GM21825 (cell line): ENCODE measurements around the gene RPS6KA1.
"Not testable (repeated sequence)": the region's sequence is repeated elsewhere in the genome, so short reads cannot be mapped to it uniquely, and the experiment has no call there.

Experiments
- ATAC-seq: cut with Tn5 transposase; IDR thresholded peaks from one replicate; pipeline ENCODE4 v1.9.1; 2021; ENCODE audit warnings: mild to moderate bottlenecking, moderate library complexity; ENCODE audit not compliant: unreplicated experiment

RPS6KA1 gene

DNA sequence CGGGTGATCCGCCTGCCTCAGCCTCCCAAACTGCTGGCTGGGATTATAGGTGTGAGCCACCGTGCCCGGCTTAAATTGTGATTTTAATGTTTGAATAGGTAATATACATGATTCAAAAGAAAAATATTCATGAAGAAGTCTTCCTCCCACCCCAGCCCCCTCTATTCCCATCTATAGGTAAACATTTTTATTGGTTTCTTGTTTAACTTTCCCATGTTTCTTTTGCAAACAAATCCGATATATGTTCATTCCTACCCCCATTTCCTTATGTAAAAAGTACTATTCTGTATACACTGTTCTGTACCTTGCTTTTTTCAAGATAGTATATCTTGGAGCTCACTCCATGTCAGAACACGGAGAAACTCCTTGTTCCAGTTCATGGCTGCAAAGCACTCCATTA, 23.2 kb downstream of the RPS6KA1 start:
- ATAC-seq: no peak

DNA sequence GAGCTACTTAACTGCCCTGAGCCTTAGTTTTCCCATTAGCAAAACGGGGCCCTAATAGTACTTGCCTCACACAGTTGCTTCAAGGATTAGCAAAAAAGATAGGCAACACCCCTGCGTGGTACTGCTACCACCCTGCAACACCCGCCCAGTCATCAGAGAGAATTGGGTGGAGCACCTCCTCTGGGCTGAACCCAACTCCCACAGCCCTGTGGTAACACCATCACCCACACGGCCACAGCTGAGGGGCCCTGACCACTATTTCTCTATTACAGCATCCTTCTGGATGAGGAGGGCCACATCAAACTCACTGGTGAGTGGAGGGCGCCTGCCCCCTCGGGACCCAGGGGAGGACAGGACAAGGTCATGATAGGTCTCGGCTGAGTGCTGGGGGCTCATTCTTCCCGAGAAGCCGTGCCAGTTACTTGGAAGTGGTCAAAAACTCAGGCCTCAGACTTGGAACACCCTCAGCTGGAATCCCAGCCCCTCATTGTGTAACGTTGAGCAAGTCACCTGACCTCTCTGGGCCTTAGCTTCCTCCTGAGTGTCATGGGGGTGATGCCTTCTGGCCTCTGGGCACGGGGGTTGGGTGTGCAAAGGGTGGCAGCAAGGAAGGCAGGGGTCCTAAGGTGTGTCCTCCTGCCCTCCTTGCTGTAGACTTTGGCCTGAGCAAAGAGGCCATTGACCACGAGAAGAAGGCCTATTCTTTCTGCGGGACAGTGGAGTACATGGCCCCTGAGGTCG, 24.6 kb downstream of the RPS6KA1 start:
- no peak for ATAC-seq

GRCh38 chr1:26554781-26555180, 25.2 kb downstream of the RPS6KA1 start:
- no peak for ATAC-seq

DNA sequence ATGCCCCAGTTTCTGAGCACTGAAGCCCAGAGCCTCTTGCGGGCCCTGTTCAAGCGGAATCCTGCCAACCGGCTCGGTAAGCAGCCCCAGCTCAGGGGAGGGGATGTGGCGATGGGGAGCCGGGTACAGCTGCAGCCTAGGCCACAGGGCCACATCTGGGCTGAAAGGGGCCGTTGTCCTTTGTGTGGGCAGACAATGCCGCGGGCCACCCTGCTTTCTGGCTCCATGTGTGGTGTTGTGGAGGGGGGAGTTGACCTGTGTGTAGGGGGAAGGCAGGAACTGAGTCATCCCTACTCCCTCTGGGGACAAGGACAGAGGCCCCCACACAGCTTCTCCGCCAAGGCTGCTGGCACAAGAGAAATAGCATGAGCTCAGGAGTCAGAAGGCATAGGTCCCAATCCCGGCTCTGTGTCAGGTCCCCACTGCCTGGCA, 26.0 kb downstream of the RPS6KA1 start:
- ATAC-seq: no peak

DNA sequence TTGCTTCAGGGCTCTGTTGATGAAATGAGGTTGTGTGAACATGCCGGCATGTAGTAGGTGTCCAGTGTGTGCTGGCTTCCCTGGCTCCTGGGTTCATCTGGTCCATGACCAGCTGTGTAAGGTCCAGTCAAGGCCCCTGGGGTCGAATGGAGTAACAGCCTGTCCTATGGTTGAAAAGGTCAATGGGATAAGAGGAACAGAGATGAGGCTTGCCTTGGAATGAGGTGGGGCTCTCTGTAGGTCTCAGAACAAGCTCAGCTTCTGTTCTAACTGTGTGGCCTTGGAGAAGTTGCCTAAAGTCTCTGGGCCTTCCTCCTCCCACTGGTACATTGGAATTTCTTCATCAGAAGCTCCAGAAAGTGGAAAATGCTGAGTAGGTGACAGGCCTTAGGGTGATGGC, 26.6 kb downstream of the RPS6KA1 start:
- no peak for ATAC-seq

DNA sequence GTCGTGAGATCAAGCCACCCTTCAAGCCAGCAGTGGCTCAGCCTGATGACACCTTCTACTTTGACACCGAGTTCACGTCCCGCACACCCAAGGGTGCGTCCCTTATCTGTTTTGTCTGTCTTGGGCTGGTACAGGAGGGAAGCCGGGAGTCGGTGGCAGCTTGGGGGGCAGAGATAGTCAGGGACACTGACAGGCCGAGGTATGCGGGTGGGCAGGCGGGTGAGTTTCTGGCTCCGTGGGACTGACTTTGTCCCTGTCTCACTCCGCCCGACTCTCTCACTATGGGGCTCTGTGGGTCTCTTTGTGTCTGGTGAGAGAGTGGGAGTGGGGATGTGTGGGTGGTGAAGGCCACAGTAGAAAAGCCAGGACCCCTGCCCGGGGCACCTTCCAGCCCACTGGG, 27.4 kb downstream of the RPS6KA1 start:
- ATAC-seq: no peak

DNA sequence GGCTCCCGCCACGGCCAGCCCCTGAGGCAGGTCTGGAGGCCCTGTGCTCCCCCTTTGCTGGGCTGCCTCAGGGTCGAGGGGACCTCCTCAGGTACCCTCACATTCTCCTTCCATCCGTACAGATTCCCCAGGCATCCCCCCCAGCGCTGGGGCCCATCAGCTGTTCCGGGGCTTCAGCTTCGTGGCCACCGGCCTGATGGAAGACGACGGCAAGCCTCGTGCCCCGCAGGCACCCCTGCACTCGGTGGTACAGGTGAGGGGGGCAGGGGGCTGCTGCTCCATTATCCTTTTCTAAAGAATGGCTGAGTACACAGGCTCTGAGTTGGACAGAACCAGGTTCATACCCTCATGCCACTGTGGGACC, 29.1 kb downstream of the RPS6KA1 start:
- ATAC-seq: no peak

DNA sequence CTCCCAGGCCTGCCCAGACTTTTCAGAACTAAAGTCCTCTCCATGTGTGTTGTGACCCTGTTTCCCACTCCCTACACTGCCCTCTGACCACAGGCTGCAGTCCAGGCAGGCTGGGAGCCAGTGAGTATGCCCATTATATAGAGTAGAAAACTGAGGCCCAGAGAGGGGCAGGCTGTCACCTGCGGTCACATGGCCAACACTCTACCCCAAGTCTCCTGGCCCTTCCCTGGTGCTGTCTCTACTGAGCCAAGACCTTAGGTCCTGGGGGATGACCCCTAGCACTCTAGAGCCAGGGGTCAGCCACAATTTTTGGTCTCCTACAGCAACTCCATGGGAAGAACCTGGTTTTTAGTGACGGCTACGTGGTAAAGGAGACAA, 30.8 kb downstream of the RPS6KA1 start:
- no peak for ATAC-seq

DNA sequence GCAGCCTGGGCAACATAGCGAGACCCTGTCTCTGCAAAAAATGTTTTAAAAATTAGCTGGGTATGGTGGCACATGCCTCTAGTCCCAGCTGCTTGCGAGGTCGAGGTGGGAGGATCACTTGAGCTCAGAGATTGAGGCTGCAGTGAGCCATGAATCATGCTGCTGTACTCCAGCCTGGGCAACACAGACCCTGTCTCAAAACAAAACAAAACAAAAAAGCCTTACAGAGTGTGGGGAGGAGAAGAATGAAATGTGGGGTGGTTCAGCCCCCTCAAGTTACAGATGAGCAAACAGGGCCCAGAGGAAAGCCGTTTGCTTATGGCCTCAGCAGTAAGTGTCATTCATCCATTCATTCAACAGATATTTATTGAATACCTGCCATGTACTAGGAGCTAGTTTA, 40.7 kb downstream of the RPS6KA1 start:
- no peak for ATAC-seq

- ATAC-seq: no peak
Measured at GRCh38 chr1:26571381-26571780, 41.8 kb downstream of the RPS6KA1 start.

DNA sequence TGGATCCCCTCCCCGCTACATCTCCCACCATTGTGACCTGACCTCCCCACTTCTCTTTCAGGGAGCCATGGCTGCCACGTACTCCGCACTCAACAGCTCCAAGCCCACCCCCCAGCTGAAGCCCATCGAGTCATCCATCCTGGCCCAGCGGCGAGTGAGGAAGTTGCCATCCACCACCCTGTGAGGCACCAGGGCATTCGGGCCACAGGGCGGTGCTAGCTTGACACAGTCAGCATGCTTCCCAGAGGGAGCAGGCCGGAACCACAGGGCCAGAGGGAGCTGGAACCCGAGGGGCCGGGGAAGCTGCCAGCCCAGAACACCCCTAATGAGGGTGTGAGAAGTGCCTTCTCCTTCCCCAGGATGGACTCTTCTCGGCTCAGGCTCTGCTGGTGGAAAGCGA, 44.5 kb downstream of the RPS6KA1 start:
- ATAC-seq: no peak

DNA sequence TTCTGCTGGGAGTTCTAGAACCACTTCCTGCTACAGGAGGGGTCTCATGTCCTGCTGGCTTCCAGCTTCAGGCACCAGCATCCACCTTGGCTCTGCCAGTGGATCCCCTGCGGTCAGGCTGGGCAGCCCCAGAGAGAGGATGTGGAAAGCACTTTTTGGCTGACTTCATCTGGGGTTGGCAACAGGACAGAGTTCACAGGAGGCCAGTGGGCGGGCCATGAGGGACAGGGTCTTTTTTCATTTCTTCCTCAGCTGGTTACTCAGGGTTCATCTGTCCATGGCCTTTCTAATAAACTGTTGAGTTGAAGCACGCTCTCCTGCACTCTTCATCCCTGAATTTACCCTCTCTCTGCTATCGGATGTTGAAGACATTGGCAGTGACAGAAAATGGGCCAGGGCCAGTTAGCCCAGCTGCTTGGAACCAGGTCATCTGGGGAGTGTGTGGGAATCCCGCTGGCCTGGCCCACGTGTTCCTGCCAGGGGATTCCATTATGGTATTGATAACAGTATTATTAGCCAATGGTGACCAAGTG, 45.2 kb downstream of the RPS6KA1 start:
- ATAC-seq: no peak

DNA sequence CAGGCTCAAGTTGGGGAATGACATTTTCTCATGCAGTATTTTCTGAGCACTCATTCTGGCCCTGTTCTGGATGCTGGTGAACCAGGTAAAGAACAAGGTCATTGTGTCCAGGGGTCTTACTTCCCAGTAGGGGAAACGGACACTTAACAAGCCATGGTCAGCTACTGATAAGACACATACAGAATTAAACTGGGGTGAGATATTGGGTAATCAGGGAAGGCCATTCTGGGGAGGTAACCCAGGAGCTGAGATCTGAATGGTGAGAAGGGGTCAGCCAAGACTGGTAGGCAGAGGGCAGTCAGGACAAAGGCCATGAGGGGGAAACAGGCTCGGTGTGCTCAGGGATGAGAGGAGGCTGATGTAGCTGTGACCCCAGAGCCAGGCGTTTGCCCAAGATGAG, 45.8 kb downstream of the RPS6KA1 start:
- ATAC-seq: no peak

DNA sequence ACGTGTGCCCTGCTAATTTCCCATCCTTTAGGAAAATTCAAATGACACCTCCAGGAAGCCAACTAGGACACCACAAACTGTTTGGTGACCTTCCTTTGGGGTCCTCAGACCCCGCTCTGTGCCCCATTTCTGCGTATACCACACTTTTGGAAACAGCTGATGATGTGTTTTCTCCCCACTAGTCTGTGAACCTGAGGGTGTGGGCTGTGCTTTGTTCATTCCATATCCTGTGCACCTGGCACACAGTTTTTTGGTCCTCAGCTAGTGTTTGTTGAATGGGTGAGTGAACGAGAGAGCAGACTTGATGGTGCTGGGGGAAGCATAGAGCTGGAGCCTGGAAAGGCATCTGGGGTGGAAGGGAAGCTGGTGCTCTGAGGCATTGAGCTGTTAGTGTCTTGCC, 48.6 kb downstream of the RPS6KA1 start:
- no peak for ATAC-seq

DNA sequence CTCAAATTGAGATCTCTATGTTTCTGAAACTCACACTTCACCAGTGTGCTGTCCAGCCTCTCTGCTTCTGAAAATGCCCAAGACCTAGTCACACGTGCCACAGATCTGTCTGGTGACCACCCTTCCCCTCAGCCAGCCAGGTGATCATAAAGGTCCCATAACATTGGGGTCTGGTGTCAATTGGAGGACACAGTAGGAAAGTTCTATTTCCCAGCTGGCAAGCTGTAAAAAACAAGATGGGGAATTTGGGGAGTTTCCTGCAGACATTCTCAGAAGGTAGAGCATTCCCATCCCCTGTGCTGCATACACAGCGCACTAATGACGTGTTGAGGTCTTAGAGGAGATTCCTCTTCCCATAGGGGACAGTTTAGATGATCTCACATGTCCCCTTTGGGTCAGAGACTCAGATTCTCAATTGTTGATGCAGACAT, 50.1 kb downstream of the RPS6KA1 start:
- no peak for ATAC-seq

DNA sequence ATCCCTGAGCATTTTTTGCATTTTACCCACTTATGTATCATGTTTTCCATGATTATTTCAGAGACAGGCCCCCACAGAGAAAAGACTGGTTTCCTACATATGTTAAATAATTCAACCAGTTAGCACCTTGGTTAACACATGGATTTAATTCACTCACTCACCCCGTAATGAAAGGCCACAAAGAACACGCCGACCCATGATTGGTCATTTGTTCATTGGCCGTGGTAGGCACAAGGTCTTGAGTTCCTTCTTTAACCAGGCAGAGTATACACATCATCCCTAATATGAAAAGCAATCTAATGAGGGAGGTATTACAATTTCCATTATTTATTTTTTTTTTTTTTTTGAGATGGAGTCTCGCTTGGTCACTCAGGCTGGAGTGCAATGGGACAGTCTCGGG, 50.6 kb downstream of the RPS6KA1 start:
- ATAC-seq: no peak

DNA sequence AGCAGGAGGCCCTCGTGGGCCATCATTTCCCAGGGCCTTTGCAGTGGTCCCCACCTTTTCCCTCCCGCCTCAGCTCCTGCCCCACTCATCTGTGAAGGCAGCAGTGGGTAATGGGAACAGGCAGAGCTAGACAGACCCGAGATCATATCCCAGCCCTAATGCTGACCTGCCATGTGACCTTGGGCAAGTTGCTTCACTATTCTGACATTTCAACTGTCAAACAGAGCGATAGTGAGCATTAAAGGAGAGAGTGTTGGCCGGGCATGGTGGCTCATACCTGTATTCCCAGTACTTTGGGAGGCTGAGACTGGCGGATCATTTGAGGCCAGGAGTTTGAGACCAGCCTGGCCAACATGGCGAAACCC, 51.7 kb downstream of the RPS6KA1 start:
- ATAC-seq: no peak

DNA sequence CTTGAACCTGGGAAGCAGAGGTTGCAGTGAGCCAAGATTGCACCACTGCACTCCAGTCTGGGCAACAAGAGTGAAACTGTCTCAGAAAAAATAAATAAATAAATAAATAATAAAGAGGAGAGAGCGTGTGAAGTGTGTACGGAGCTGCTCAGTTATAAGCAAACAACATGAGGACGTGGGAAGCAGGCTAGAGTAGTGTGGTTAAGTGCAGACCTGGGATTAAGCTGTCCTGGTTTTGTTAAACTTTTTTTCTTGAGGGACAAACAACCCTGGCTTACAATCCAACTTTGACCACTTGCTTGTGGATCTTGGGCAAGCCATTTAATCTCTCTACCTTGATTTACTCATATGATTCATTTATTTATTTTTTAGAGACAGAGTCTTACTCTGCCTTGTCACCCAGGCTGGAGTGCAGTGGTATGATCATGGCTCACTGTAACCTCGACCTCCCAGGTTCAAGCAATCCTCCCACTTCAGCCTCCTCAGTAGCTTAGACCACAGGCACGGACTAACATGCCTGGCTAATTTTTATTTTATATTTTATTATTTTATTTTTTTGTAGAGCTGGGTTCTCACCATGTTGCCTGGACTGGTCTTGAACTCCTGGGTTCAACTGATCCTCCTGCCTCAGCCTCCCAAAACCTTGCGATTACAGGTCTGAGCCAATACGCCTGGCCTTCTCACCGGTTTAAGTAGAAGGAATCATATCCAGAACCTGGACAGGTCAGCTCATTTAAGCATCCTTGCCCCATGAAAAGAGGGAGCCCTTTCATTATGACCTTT, 52.7 kb downstream of the RPS6KA1 start:
- no peak for ATAC-seq

GRCh38 chr1:26582836-26583460, 53.4 kb downstream of the RPS6KA1 start:
- no peak for ATAC-seq

- ATAC-seq: no peak
Measured at GRCh38 chr1:26583646-26584485, 54.3 kb downstream of the RPS6KA1 start.

DNA sequence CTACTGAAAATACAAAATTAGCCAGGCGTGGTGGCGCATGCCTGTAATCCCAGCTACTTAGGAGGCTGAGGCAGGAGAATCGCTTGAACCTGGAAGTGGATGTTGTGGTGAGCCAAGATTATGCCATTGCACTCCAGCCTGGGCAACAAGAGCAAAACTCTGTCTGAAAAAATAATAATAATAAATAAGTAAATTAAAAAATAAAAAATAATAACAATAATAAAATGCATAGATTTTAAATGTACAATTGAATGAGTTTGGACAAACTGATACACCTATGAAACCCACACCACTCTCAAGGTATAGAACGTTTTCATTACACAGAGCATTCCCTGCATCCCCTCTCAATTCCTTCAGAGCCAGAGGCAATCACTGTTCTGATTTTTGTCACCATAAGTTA, 55.0 kb downstream of the RPS6KA1 start:
- not testable (repeated sequence) for ATAC-seq
